ENCODE data around the gene MCF2L2. TPM values are rescaled to one million over a fixed set of nuclear protein-coding genes. Genes with fewer than 3 reads are reported as not detected.

Gene MCF2L2
- total and polyA plus RNA-seq, 9 of the 15 experiments (the other 6 are each of a cell fraction or from before 2014, with no cell fraction given): 0.56 to 4.2 (median 3.0) TPM

GRCh38 chr3:183391460-183391859, 37.0 kb downstream of the MCF2L2 start:
- ChIA-PET POLR2A (interaction anchor here (0.6 to 0.7 kb wide), 3 partner anchors 21 to 618 kb away, joined by 3 read pairs; no protein-coding TSS in a partner anchor), CTCF (ENCODE audit: low intra/inter-chr PET ratio) (no interaction called here)
- Histone ChIP-seq H3K9me3 (replicated peaks; ENCODE audit: control insufficient read depth, insufficient read depth, low read depth, low read length) (no peaks in the 10 kb centered on the region), H3K9me1 (ENCODE audit: control insufficient read depth, insufficient read depth, low read length) (no peaks in the 10 kb centered on the region), H2AFZ (ENCODE audit: low read depth, low read length) (no peak overlapping the region), H3K4me2 (ENCODE audit: insufficient read depth, low read length) (no peak overlapping the region), H3K4me3 (no peak overlapping the region), H3K27me3 (ENCODE audit: control insufficient read depth in 2 of 2, insufficient read depth in 2 of 2, low read length in 2 of 2) (no peaks in the 10 kb centered on the region), H3K36me3 (ENCODE audit: control insufficient read depth, insufficient read depth, low read length) (no peaks in the 10 kb centered on the region), H3K4me1 (replicated peaks in 1 of 2; ENCODE audit: control insufficient read depth in 2 of 2, insufficient read depth in 2 of 2, low read length in 2 of 2) (peaks cover 0 to 14% of the 10 kb centered on the region in 2 experiments; a peak in 2 of 5 replicates), H3K79me2 (ENCODE audit: control insufficient read depth, insufficient read depth, low read length) (no peaks in the 10 kb centered on the region), H3K27ac (ENCODE audit: extremely low read depth, low read depth, low read length) (no peak overlapping the region), H3K9ac (ENCODE audit: insufficient read depth in 1 of 2, low read depth in 2 of 2, low read length in 2 of 2) (no peak overlapping the region), H4K20me1 (replicated peaks; ENCODE audit: control insufficient read depth, insufficient read depth, low read length) (no peaks in the 10 kb centered on the region)
- in situ Hi-C loops (cut with MboI): loop anchor here (5.0 kb wide), 1 partner anchor 269 kb away; no protein-coding TSS in a partner anchor
- no peak for DNase-seq (ENCODE audit: extremely low read depth in 1 of 4, low spot score in 3 of 4)
- 70% methylated on average over 3 of the region's 3 CpGs for WGBS (ENCODE audit: insufficient coverage, low coverage, missing lambda C conversion rate)
- no peak for FAIRE-seq
- TF ChIP-seq GMEB1 (CRISPR knock-in tag; IDR thresholded peaks at IDR 0.05) (no peak), ELF1 (tag; IDR thresholded peaks at IDR 0.05) (no peak)
- intact Hi-C loops (cut with micrococcal nuclease): loop anchor here (5.0 kb wide), 2 partner anchors 56 to 376 kb away; no protein-coding TSS in a partner anchor
- no TSS peak for BruUV-seq (replicated peaks)
- ATAC-seq: no peak

GRCh38 chr3:183390844-183391243, 37.6 kb downstream of the MCF2L2 start:
- no peak for ATAC-seq
- POLR2A ChIA-PET: interaction anchor here (0.6 kb wide), 3 partner anchors 214 to 618 kb away, joined by 3 read pairs; no protein-coding TSS in a partner anchor
- TF ChIP-seq ZNF76 (CRISPR knock-in tag; IDR thresholded peaks at IDR 0.05; ENCODE audit: borderline replicate concordance) (no peak), ZNF311 (CRISPR knock-in tag; IDR thresholded peaks at IDR 0.05) (no peak), ZNF165 (CRISPR knock-in tag; IDR thresholded peaks at IDR 0.05; ENCODE audit: borderline replicate concordance) (no peak), COPS2 (conservative IDR thresholded peaks at IDR 0.05) (no peak), ADNP (tag; IDR thresholded peaks at IDR 0.05) (no peak), ZKSCAN3 (CRISPR knock-in tag; IDR thresholded peaks at IDR 0.05) (no peak), ZNF121 (CRISPR knock-in tag; conservative IDR thresholded peaks at IDR 0.05) (no peak), ZKSCAN1 (IDR thresholded peaks at IDR 0.05; ENCODE audit: low read depth, low read length) (no peak), MED1 (CRISPR knock-in tag; IDR thresholded peaks at IDR 0.05; ENCODE audit: borderline replicate concordance) (no peak), IRF2 (CRISPR knock-in tag; IDR thresholded peaks at IDR 0.05) (no peak), POLR2AphosphoS2 (IDR thresholded peaks at IDR 0.05; ENCODE audit: low read length) (no peak), SNAPC5 (CRISPR knock-in tag; IDR thresholded peaks at IDR 0.05) (no peak), FOXO4 (CRISPR knock-in tag; IDR thresholded peaks at IDR 0.05) (no peak)

More at GRCh38 chr3:183390844-183391243, 37.6 kb downstream of the MCF2L2 start:
- no peak overlapping the region for H2AFZ ChIP-seq (ENCODE audit: low read depth, low read length)
- no peak overlapping the region for H3K9ac ChIP-seq (ENCODE audit: insufficient read depth in 1 of 2, low read depth in 2 of 2, low read length in 2 of 2)
- no peaks in the 10 kb centered on the region for H3K9me1 ChIP-seq (ENCODE audit: control insufficient read depth, insufficient read depth, low read length)
- intact Hi-C loops (cut with micrococcal nuclease) (loop anchor here (5.0 kb wide), 2 partner anchors 56 to 376 kb away; no protein-coding TSS in a partner anchor), in situ Hi-C loops (cut with MboI) (loop anchor here (5.0 kb wide), 1 partner anchor 269 kb away; no protein-coding TSS in a partner anchor)
- H3K9me3 ChIP-seq (replicated peaks; ENCODE audit: control insufficient read depth, insufficient read depth, low read depth, low read length): no peaks in the 10 kb centered on the region
- H4K20me1 ChIP-seq (replicated peaks; ENCODE audit: control insufficient read depth, insufficient read depth, low read length): no peaks in the 10 kb centered on the region
- CTCF ChIA-PET (ENCODE audit: low intra/inter-chr PET ratio): interaction anchor here (0.7 kb wide), 1 partner anchor 183 kb away, joined by 3 read pairs; no protein-coding TSS in a partner anchor
- no TSS peak for BruUV-seq (replicated peaks)
- DNase-seq (ENCODE audit: extremely low read depth in 1 of 4, low spot score in 3 of 4) (no peak), FAIRE-seq (no peak)
- H3K4me1 ChIP-seq (replicated peaks in 1 of 2; ENCODE audit: control insufficient read depth in 2 of 2, insufficient read depth in 2 of 2, low read length in 2 of 2): peaks cover 0 to 14% of the 10 kb centered on the region in 2 experiments; a peak in 2 of 5 replicates
- no peaks in the 10 kb centered on the region for H3K36me3 ChIP-seq (ENCODE audit: control insufficient read depth, insufficient read depth, low read length)
- no peak overlapping the region for H3K4me3 ChIP-seq
- no peaks in the 10 kb centered on the region for H3K79me2 ChIP-seq (ENCODE audit: control insufficient read depth, insufficient read depth, low read length)
- no peak overlapping the region for H3K4me2 ChIP-seq (ENCODE audit: insufficient read depth, low read length)
- no peaks in the 10 kb centered on the region for H3K27me3 ChIP-seq (ENCODE audit: control insufficient read depth in 2 of 2, insufficient read depth in 2 of 2, low read length in 2 of 2)
- H3K27ac ChIP-seq (ENCODE audit: extremely low read depth, low read depth, low read length): no peak overlapping the region
